ENCODE results near the gene MYLK.

The MYLK gene

DNA sequence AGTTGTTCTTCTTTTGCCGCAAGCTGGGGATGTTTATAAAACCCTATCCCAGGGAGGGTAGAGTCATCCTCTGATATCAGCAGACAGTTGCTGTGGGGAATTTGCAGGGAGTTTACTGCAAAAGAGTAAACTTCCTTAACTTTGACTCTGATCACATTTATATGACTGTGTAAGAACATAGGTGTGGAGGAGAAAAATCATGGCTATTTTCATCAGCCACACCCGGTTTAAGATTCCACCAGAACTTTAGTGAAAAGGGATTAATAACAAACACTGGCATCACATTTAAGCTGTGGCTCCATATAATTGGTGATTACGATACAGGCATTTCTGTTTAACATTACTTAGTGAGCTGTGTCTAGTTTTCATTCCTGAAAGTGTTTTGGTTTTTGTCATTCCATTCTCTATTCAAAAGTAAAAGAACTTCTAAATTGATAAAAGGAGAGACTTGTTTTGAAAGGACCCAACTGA, 143.1 kb downstream of the MYLK start:
- no peak overlapping the region for H3K9ac ChIP-seq (ENCODE audit: low read length)
- no peak overlapping the region for H3K4me3 ChIP-seq (ENCODE audit: low read depth, low read length, poor library complexity, severe bottlenecking)
- no peaks in the 10 kb centered on the region for H4K20me1 ChIP-seq (ENCODE audit: insufficient read depth, low read length)
- no peaks in the 10 kb centered on the region for H3K4me1 ChIP-seq (ENCODE audit: insufficient read depth, low read length, severe bottlenecking)
- H2AFZ ChIP-seq (ENCODE audit: low read length), result no peak overlapping the region
- H3K27ac ChIP-seq (ENCODE audit: low read depth, low read length, poor library complexity, severe bottlenecking), result no peak overlapping the region
- no peaks in the 10 kb centered on the region for H3K36me3 ChIP-seq (ENCODE audit: insufficient read depth, low read length)
- H3K9me3 ChIP-seq (ENCODE audit: low read length), result no peaks in the 10 kb centered on the region
- H3K4me2 ChIP-seq (ENCODE audit: low read length), result no peak overlapping the region
- no peaks in the 10 kb centered on the region for H3F3A ChIP-seq (ENCODE audit: insufficient read depth, low read length)
- H3K27me3 ChIP-seq (ENCODE audit: insufficient read depth, low read length), result peaks cover 5% of the 10 kb centered on the region; the same call in 1 of the 2 replicates
- H3K9me2 ChIP-seq (ENCODE audit: low read depth, low read length), result no peaks in the 10 kb centered on the region
- no peak for TF ChIP-seq CTCF (IDR thresholded peaks at IDR 0.05; ENCODE audit: low read length)
- no peak for TF ChIP-seq EZH2 (IDR thresholded peaks at IDR 0.05; ENCODE audit: borderline replicate concordance, low read length)
- no peaks in the 10 kb centered on the region for H3K79me2 ChIP-seq (ENCODE audit: insufficient read depth, low read length)

DNA sequence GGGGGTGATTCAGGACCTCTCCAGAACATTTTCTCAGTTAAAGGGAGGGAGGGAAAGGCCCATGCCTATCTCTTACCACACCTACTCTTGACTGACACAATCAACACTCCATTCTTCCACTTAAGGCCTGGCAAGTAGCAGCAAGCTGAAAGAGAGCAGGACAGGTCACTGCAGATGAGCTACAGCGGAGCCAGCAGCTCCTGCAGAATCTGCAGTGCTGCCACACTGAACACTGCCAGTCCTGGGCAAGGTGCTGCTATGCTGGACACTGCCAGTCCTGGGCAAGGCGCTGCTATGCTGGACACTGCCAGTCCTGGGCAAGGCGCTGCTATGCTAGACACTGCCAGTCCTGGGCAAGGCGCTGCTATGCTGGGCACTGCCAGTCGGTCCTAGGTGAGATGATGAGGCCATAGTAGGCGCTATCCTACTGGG, 143.7 kb downstream of the MYLK start:
- peaks cover 5% of the 10 kb centered on the region; the same call in 1 of the 2 replicates for H3K27me3 ChIP-seq (ENCODE audit: insufficient read depth, low read length)

DNA sequence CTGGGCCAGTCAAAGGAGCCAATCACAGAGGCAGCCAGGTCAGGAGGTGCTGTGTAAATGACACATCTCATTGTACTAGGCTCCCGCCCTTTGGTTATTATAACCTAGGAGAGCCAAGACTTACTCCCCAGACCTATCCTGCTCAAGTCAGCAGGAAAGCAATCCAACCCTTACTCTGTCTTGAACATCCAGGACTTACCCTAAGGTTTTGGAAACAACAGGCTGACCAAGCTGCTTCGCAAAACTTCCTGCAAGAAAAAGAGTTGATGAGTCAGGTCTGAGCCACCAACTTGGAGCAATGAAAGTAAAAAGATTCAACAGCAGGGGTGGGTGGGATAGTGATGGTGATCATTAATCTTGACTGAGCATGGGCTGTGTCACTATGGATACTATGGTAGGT, 144.4 kb downstream of the MYLK start:
- Histone ChIP-seq H3K27me3 (ENCODE audit: insufficient read depth, low read length) (peaks cover 5% of the 10 kb centered on the region; the same call in 1 of the 2 replicates), H4K20me1 (ENCODE audit: insufficient read depth, low read length) (no peaks in the 10 kb centered on the region), H3K36me3 (ENCODE audit: insufficient read depth, low read length) (no peaks in the 10 kb centered on the region), H3K27ac (ENCODE audit: low read depth, low read length, poor library complexity, severe bottlenecking) (no peak overlapping the region), H3F3A (ENCODE audit: insufficient read depth, low read length) (no peaks in the 10 kb centered on the region), H3K9me2 (ENCODE audit: low read depth, low read length) (no peaks in the 10 kb centered on the region), H3K4me1 (ENCODE audit: insufficient read depth, low read length, severe bottlenecking) (no peaks in the 10 kb centered on the region), H3K9me3 (ENCODE audit: low read length) (no peaks in the 10 kb centered on the region), H3K79me2 (ENCODE audit: insufficient read depth, low read length) (no peaks in the 10 kb centered on the region), H2AFZ (ENCODE audit: low read length) (no peak overlapping the region), H3K4me3 (ENCODE audit: low read depth, low read length, poor library complexity, severe bottlenecking) (no peak overlapping the region), H3K9ac (ENCODE audit: low read length) (no peak overlapping the region), H3K4me2 (ENCODE audit: low read length) (no peak overlapping the region)
- TF ChIP-seq EZH2 (IDR thresholded peaks at IDR 0.05; ENCODE audit: borderline replicate concordance, low read length) (no peak), CTCF (IDR thresholded peaks at IDR 0.05; ENCODE audit: low read length) (no peak)

More for the DNA sequence above, 143.7 kb downstream of the MYLK start:
- no peak overlapping the region for H2AFZ ChIP-seq (ENCODE audit: low read length)
- H3F3A ChIP-seq (ENCODE audit: insufficient read depth, low read length), result no peaks in the 10 kb centered on the region
- no peak overlapping the region for H3K27ac ChIP-seq (ENCODE audit: low read depth, low read length, poor library complexity, severe bottlenecking)
- H3K9me3 ChIP-seq (ENCODE audit: low read length), result no peaks in the 10 kb centered on the region
- H3K36me3 ChIP-seq (ENCODE audit: insufficient read depth, low read length), result no peaks in the 10 kb centered on the region
- TF ChIP-seq CTCF (IDR thresholded peaks at IDR 0.05; ENCODE audit: low read length) (no peak), EZH2 (IDR thresholded peaks at IDR 0.05; ENCODE audit: borderline replicate concordance, low read length) (no peak)
- no peaks in the 10 kb centered on the region for H3K4me1 ChIP-seq (ENCODE audit: insufficient read depth, low read length, severe bottlenecking)
- no peaks in the 10 kb centered on the region for H3K9me2 ChIP-seq (ENCODE audit: low read depth, low read length)
- H3K4me3 ChIP-seq (ENCODE audit: low read depth, low read length, poor library complexity, severe bottlenecking), result no peak overlapping the region
- H4K20me1 ChIP-seq (ENCODE audit: insufficient read depth, low read length), result no peaks in the 10 kb centered on the region
- no peak overlapping the region for H3K4me2 ChIP-seq (ENCODE audit: low read length)
- no peaks in the 10 kb centered on the region for H3K79me2 ChIP-seq (ENCODE audit: insufficient read depth, low read length)
- no peak overlapping the region for H3K9ac ChIP-seq (ENCODE audit: low read length)

All from OCI-LY1 (cell line).